NCI-H2196 treated with DMSO at 0.1 percent for 48 hours (cell line): Measurements from ENCODE around the gene NTF3.

ENCODE experiments used
- DNase-seq: peaks from one replicate; lab custom pipeline; 2025; ENCODE audit not compliant: unreplicated experiment; lab: John Stamatoyannopoulos, UW

NTF3 gene

DNA sequence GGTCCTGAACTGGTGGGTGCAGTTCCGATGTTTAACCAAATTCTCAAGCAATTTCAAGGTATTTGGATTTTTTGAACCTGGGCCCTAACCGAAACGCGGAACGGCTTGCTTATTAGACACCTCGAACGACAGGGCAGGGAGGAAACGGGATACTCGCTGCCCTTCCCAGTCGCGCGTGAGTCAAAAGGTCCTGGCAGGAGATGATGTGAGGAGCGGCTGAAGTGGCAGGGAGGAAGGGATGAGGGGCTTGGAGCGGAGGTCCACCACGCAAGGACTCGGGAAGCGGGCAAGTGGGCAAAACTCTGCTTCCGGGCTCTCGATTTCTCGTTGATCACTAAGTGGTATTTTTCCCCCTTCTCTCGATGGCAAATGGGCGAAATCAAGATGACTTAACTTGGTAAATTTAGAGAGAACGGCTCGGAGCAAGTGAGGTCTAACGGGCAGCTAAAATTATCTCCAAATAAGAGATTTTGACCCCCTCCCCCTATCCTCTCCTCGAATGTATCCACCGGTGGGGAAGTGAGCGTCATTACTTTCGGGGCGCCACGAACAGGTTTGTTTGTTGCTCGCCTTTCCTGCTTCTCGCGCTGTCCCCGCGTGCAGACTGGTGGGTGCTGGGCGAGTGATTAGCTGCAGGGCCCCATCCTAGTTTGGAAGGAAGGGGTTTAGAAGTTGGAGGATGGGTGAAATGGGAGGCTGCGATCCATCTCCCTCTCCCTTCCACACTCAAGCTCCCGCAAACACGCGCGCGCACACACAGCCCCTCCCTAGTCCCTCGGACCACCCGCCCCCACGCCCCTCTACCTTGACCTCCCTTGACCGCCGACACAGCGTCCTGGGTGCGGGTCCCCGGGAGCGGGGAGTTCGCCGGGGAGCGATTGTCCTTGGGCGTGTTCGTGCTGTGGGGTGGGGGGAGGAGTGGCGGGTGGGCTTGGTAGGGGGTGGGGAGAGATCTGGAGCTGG is 986 bp upstream of the NTF3 start:
- DNase-seq: no peak

DNA sequence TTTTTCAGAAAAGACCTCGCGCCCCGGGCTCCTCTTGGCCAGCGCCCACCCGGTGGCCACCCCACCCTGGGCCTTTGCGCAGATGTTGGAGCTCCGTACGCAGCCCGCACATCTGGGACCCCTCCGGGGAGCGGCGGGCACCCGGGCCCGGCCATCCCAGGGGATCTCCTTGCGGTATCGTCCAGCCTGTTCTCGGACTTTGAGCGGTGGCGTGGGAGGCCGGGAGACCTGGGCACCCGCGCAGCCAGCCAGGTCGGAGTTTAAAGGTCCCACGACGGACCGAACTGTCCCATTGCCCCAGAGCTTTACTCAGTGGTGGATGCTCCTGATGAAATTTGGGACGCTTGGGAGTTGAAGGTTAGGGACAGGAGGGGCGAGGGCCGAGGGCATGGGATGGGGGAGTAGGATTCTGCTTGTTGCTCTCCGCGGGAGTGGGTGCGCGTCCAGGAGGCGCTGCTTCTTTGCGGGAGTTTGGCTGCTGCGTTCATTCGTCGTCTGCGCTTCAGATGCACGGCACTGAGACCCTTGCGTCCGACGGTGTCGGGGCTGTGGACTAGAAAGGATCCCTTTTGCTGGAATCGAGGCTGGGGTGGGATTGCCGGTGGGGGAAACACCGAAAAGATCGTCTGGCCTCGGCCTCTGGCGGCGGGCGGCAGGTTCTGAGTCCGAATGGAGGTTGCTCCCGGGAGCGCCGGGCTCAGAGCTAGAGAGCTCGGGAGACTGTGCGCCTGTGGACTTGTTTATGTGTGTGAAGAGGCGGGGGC is 1.4 kb downstream of the NTF3 start:
- DNase-seq: no peak

DNA sequence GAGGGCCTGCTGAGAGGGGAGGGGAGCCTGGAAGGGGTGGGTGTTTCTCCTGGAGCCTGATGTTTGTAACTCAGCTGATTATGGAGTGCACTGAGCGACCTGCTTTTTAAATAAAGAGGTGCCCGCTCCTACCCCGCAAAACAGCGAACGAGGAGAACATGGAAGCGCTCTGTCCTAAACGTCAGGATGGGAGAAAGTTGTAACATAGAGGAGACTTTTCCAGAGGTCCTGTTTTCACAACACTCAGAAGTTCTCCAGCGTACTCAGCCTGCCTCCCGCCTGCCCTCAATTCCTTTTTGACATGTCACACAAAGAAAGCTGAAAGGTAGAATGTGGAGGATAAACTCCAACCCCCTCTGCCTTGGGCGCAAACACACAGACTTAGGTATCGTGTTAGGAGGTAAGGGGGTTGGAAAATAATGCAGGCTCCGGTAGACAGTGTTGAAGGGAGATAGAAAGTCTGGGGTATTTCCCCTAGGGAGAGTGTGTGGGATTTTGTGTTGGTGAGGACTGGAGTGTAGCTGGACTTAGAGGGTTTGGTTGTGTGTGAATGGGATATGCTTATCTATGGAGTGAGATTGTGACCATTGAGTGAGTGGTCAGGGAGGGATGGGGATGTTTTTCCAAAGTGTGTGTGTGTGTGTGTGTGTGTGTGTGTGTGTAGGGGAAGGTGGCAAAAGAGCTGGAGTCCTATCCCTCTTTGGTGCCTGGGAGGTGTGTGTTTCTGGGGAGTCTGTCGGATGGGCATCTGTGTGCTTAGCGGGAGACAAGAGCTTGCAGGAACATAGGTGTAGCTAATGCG is 2.1 kb downstream of the NTF3 start:
- DNase-seq: no peak

DNA sequence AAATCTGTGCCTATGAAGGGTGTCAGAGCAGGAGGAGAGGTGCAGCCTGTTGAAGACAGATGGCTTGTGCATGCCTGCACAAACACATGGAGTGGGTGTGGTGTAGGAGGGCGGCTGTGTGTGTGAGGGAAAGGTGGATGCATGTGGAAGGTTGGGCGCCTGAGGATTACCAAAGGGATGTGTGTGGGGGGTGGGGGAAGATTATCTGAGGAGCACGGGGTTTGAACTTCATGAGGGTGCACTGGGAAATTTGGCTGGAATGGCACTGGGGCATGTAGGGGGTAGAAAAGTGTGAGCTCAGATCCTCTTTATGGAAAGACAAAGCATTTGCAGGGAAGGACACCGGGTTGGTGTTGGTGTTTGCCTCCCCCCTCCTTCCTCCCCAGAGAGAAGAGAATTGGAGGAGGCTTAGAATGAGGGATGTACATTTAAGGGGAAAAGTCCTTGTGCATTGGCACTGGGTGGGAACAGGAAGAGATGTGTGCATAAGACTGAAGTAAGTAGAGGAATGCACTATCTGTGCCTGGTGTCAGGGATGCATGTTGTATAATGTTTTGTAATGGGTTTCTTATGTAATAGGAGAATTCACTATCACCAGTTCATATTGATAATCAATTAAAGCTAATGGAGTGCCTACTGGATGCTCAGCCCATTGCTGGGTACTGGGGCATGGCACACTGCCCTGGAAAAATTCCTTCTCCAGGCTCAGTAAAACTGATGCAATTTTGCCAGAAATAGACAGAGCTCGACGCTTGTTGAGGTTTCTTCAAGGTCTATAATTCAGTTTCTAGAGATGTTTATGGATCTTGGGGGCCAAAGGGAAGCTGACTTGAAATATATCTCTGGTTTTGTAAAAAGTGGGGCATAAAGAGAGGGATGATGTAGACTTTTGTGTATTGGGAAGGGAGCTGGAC is 3.0 kb downstream of the NTF3 start:
- no peak for DNase-seq

DNA sequence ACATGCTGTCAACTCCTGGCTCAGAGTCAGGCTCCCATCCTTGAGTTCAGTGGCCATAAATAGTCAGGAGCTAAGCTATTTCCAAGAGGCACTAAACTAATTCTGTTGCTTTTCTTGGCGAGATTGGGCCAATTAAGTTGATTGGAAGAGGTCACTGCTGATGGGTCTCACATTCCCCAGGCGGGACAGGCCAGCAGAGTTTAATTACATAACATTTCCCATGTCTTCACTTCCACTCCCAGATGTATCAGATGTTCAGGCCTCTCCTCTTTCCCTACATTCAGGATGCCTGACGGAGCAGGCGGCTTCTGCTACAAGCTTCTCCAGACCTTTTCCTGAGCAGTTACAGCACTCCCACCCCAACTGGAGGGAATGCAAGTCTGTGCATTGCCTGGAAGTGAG is 5.3 kb downstream of the NTF3 start:
- no peak for DNase-seq

DNA sequence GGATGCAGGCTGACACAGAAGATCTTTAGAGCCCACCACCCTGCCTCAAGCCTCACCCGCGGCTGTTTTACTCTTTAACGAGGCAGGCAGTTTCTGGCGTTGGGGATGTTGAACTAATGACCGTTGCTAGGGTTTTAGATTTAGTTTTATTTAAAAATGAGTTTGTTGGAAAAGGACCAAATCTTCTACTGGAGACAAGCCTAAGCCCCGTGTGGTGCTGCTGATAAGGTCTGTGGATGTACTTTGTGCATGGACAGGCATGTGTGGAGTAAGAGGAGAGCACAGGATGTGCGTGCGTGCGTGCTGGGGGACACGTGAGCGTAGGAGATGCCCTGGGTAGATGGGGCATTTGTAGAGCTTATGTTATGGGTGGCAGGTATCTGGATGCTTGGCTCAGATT is 5.7 kb downstream of the NTF3 start:
- DNase-seq: no peak

DNA sequence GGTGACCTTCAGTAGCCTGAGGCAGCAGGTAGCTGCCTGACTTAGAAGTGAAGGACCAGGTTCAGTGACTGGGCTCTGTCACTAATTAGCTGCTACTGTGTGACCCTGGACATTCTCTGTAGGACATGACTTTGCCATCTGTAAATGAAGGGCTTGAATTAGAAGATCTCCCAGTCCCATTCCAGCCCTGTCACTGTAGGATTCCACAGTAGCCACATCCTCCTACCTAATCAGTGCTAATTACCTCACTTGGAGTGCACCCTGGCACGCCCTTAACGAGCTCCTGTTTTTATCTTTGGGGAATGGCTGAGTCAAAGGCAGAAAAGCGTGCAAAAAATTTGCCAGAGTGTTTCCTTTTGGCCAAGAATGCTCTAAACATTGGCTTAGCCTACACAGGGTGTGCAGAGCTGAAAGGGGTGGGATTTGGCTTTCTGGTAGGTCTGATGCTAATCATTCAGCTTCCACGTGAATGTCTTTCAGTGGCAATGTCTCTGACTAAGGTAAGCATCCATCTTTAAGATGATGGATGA is 6.8 kb downstream of the NTF3 start:
- no peak for DNase-seq

DNA sequence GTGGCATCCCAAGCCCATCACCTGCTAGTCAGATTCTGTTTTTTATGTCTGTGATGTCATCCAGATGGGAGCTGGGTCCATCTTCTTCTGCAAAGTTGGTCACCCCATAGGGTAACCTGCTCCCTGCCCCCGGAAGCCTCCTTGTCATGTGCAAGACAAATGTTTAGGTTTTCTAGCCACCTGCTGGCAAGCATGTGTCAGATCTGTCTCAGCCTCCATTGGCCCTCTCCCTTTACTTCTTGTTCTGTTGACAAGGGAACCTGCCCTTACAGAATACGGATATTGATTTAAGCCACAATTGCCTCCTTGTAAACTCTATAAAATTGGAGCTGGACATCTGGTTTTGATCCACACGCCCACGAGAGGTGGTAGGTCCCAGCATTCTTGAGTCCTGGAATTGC is 7.5 kb downstream of the NTF3 start:
- no peak for DNase-seq

DNA sequence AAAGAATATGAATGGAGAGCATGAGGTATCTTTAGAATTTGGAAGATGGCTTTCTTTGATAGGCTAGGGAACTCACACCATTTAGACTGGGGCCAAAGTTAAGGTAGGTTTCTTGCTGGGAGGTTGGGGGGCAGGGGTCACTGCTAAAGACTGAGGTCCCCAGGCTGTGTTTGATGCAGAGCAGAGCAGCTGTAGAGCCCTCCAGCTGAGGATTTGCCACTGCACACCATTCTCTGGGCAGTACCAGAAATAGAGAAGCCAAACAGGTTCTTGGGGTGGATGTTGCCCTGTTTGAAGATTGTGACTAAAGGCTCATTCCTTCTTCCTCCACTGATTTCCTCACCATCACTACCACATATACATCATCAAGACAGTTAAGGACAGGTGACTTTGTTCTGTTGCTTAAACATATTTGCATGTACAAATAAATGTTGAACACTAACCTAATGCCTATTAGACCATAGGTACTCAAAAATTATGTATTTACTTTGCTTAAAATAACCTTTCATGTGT is 7.9 kb downstream of the NTF3 start:
- DNase-seq: no peak

DNA sequence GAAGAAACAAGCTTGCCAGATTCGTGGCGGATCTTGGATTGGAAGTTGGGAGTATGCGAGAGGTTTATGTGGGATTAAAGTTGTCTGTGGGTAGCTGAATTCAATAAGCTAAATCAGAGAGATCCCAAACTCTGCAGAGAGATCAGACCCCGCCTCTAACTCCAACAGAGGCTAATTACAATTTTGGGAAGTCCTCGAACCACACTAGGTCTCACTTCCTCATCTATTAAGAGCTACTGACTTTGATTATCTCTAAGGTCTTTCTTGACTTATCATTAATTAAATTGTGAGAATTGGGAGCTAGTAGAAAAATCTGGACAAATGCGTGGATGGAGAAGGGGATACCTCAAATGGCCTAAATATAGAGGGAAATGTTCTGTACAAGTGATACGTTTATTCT is 9.1 kb downstream of the NTF3 start:
- no peak for DNase-seq

DNA sequence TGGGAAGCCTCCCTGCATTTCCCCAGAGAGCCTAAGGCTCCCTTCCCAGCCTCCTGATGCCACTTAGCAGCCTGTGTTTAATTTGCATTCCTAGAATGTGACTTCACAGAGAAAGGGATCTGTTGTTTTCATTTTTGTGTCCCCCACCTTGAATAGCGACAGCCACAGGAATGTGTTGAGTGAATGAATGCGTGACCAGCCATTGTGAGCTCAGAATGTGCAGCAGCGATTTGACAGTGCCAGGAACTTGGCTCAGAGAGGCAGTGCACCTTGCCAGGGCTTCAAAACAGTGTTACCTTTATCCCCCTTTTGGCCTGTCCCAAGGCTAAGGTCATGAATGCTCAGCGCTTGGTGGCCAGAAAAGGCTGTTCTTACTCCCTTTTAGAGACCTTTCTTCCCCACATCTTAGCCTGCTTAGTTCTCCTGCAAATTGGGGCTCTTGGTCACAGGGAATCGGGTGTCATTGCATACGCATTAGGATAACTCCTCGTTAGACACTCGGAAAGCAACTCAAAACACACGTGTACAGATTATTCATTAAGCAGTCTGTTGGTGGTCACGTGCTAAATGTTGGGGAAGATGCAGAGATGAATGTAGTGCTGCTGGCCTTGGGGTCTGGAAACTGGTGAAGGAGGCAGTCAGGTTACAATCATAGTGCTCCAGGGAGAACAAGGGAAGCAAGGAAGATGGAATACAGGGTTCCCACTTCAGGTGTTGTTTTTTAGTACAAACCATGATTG is 9.8 kb downstream of the NTF3 start:
- DNase-seq: no peak

DNA sequence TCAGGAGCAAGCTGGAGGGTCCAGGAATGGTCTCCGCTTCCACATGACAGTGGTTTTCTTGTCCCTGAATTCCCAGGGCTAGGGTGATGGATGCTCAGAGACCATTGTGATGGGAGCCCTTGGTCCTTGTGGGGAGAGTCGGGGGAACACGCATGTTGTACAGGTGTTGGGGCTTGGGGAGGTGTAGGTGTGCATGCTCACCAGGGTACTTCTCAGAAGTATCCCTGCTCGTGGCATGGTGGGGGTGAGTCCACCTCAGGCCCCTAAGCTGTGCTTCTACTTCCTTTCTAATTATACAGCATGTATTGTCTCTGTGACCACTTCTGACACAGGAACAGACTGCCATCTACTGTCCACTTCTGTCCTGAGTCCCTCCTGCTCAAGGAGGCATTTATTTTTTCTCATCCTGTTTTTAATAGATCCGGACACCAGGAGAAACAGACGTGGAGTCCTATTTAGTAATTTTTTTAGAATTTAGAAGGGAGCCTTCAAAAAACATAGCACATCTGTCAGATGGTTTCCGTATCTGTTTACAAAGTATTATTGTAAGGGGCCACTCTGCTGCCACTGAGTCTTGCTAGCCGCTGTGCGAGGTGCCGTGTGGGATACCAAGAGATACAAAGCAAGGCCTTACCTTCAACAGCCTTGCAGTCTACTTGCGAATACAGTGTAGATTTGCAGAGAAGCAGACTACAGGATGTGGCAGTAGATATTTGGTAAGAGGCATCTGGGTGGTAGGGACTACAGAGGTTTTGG is 10.5 kb downstream of the NTF3 start:
- DNase-seq: no peak

DNA sequence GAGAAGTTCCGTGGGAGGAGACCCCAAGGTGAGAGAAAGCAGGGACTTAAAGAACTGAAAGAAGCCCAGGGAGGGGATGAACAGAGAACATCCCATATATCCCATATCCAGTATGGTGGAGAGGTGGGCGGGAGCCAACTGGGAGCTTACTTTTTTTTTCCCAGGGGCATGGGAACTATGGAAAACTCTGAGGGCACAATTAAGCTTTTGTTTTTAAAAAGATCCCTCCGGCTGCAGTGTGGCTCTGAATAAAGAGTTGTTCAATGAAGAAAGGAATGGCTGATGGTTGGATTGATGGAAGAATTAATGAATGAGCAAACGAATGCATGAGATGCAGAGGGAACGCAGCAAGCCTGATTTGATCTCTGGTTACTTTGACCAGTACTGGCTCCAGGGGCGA is 12.6 kb downstream of the NTF3 start:
- DNase-seq: no peak

DNA sequence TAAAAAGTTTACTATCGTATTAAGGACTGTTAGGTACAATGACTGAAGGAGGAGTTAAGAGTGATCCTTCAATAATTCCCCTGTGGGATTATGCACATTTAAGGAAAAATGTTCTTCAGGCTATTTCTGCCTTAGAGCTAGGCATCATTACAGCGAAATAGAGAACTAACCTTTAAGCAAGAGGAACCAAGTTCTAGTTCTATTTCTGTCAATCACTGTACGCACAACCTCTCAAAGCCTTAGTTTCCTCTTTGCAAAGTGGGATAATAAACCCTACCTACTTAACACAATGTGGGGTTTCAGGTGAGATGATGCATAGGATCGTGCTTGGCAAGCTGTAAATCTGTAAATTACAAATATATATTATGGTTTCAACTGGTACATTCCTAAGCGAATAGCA is 15.4 kb downstream of the NTF3 start:
- DNase-seq: no peak

DNA sequence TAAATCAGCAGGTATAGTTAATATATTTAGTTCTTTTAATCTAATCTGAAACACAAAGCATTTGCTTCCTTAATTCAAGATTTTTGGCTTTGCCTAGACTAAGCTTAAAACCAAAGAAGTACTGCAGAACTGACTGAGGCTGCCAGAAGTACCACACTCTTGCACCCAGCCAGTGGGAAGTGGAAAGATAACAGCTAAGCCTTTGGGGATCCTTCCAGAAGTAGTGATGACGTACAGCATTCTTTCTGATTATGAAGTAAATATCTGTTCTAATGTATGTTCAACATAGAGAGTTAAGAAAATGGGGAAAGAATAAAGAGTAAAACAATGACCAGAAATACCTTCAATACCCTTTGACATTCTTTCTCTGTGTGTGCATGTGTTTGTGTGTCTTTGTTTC is 19.3 kb downstream of the NTF3 start:
- no peak for DNase-seq

DNA sequence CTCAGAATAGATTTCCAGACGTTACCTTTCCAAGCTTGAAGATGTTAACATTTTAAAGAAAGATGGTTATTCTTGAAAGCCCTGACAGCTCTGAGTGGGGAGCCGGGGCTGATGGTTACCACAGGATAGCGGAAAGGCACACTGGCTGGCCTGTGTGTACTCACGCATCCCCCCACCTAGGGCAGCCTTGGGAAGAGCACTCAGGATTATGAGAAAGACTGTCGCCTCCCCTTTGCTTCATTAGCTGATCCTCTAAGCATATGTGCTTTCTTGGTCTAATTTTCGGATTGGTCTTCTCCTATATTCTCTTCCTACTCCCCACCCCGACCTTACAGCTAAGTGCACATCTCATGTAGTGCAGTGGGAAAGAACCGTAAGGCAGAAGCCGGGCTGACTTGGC is 20.7 kb downstream of the NTF3 start:
- DNase-seq: no peak

DNA sequence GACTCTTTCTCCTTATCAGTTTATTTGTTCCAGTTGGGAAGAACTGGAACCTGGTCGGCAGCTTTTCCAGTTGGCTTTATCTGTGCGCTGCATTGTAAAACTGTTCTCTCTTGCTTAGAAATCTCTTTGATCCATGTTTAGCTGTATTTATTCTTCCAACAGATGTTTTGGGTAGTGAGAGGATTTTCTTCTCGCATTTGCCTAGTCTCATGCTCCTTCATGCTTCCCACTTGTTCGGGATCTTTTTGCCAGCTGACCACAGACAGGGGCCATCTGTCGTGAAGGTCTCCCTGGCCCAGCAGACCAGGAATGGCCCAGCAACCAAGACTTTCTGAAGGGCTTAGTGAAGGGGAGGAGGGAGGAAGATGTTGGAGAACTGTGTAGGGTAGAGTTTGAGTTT is 21.6 kb downstream of the NTF3 start:
- DNase-seq: no peak

DNA sequence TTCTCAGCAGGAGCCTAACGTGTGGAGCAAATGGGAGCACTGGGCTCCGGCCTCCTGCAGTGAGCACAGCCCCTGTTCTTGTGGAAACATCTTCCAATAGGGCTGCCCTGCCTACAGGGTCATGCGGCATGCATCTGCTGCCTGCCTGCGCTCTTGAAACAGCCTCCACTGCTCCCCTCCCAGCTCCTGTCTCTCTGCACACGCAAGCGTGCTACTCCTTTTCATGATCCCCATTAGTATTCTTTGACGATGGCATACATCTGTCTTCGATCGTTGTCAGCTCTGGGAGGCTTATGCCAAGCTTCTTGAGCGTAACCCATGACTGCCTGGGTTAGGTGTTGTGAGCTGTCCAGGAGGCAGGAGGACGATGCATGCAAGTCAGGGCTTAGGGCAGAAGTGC is 23.1 kb downstream of the NTF3 start:
- no peak for DNase-seq

DNA sequence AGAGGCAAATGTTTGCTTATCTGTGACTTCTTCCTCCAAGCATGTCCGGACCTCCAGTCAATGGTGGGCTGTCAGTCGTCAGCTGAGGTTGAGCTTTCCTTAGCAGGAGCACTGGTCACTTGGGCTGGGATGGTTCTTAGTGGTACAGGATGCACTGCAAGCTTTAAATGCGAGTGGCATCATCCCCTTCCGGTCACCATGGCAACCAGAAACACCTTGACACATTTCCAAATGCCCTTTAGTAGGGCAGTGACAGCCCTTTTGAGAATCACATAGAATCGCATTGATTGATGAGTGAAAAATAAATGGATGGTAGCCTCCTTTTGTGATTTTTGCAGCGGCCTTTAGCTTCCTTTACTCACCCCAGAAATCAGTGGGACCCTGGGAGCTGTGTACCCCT is 24.1 kb downstream of the NTF3 start:
- DNase-seq: no peak
